ENCODE data around the gene HTR1B.

DNA sequence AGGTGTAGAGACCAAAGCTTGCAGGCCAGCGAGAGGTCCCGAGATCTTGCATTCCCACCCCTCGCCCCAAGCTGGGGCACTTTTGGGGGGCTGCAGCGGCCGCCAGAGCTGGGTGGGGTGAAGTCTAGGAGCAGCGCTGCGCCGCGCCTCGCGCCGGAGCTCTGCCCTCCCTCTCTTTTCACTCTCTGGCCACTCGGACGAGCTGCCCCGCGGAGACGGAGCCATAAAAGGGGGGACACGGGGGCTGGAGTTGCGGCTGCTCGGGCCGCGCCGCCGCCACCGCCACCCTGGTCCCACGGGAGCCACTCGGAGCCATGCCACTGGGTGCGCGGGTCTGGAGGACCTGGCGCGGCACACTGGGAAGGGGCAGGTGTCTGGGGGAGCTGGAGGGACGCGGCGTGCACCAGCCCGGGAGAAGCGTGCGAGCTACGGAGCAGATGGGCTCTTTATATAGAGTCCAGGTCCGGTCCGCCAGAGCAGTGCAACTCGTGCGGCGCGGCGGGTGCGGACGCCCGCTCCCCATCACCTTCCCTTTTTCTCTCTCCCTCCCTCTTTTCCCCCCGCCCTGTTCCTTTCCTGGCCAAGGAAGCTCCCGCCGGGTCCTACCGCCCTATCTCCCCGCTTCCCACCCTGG lies 687 bp upstream of the HTR1B start:
- TF ChIP-seq EZH2 (IDR thresholded peaks at IDR 0.05; ENCODE audit: borderline replicate concordance, low read depth, low read length, severe bottlenecking) (no peak), POLR2A (IDR thresholded peaks at IDR 0.05; ENCODE audit: low read depth, low read length) (peak; percentile 94)
- TF ChIP-seq, protein P1, sequence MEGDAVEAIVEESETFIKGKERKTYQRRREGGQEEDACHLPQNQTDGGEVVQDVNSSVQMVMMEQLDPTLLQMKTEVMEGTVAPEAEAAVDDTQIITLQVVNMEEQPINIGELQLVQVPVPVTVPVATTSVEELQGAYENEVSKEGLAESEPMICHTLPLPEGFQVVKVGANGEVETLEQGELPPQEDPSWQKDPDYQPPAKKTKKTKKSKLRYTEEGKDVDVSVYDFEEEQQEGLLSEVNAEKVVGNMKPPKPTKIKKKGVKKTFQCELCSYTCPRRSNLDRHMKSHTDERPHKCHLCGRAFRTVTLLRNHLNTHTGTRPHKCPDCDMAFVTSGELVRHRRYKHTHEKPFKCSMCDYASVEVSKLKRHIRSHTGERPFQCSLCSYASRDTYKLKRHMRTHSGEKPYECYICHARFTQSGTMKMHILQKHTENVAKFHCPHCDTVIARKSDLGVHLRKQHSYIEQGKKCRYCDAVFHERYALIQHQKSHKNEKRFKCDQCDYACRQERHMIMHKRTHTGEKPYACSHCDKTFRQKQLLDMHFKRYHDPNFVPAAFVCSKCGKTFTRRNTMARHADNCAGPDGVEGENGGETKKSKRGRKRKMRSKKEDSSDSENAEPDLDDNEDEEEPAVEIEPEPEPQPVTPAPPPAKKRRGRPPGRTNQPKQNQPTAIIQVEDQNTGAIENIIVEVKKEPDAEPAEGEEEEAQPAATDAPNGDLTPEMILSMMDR (IDR thresholded peaks at IDR 0.05; ENCODE audit: extremely low read depth in 1 of 2, insufficient read depth in 1 of 2, low read depth in 1 of 2, low read length in 2 of 2): no peak
